Subcutaneous abdominal adipose tissue (tissue), 5 donors: ENCODE measurements around the gene CHIT1.

Experiments
- H3K27ac ChIP-seq: one replicate; pipeline ENCODE4 v1.7.0; 2013; ENCODE audit warnings: low read depth, mild to moderate bottlenecking, inconsistent platforms, low read length, moderate library complexity
- H3K27me3 ChIP-seq, 5 donors: one replicate each; pipeline ENCODE4 v1.7.0; 2013; ENCODE audit warnings: low read length in 5 of 5, inconsistent platforms in 1 of 5; ENCODE audit not compliant: control insufficient read depth in 5 of 5, insufficient read depth in 4 of 5
- H3K36me3 ChIP-seq, 5 donors: one replicate each; pipeline ENCODE4 v1.7.0; 2013; ENCODE audit warnings: low read length in 5 of 5; ENCODE audit not compliant: control insufficient read depth in 5 of 5, insufficient read depth in 5 of 5
- H3K4me1 ChIP-seq, 5 donors: one replicate each; pipeline ENCODE4 v1.7.0; 2013; ENCODE audit warnings: low read length in 5 of 5, mild to moderate bottlenecking in 3 of 5, moderate library complexity in 1 of 5; ENCODE audit not compliant: control insufficient read depth in 5 of 5, insufficient read depth in 5 of 5
- H3K4me3 ChIP-seq, 5 donors: one replicate each; pipeline ENCODE4 v1.7.0; 2013; ENCODE audit warnings: low read length in 5 of 5, low read depth in 1 of 5
- H3K9ac ChIP-seq, 5 donors: one replicate each; pipeline ENCODE4 v1.7.0; 2013; ENCODE audit warnings: low read length in 5 of 5, mild to moderate bottlenecking in 4 of 5, moderate library complexity in 3 of 5
- H3K9me3 ChIP-seq, 5 donors: one replicate each; pipeline ENCODE4 v1.7.0; 2013; ENCODE audit warnings: low read length in 5 of 5; ENCODE audit not compliant: control insufficient read depth in 5 of 5
- donor health status: healthy.
- donor health status: healthy.
- donor health status: healthy.
- donor health status: healthy.
- donor health status: healthy.

The CHIT1 gene

DNA sequence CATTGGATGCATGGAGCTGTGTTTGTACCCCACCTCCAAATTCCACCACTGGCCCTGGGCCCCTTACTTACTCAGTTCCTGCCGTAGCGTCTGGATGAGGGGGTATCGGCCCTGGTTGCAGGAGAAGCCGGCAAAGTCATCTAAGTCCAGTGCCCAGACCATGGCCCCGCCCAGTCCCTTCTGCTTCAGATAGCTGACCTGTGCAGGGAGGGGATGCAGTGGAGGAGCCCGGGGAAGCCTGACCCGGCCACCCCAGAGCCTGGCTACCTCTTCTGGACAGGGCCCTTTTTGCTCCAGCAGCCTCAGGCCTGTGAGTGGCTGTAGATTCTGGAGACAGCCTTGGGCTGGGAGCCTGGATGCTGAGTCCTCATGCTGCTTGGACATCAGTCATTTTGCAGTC is 11.8 kb downstream of the CHIT1 start:
- H3K36me3 ChIP-seq = no peaks in the 10 kb centered on the region
- peaks cover 0 to 2% (median 0%) of the 10 kb centered on the region in 5 donors for H3K4me1 ChIP-seq
- H3K4me3 ChIP-seq = no peak overlapping the region
- no peaks in the 10 kb centered on the region for H3K9me3 ChIP-seq
- H3K27me3 ChIP-seq = peaks cover 3 to 14% (median 7%) of the 10 kb centered on the region in 5 donors
- no peak overlapping the region for H3K9ac ChIP-seq
- no peak overlapping the region for H3K27ac ChIP-seq

GRCh38 chr1:203217139-203217655 is 12.3 kb downstream of the CHIT1 start:
- H3K4me3 ChIP-seq = no peak overlapping the region
- H3K9ac ChIP-seq = no peak overlapping the region
- no peaks in the 10 kb centered on the region for H3K9me3 ChIP-seq
- H3K27me3 ChIP-seq = peaks cover 3 to 14% (median 7%) of the 10 kb centered on the region in 5 donors
- H3K4me1 ChIP-seq = peaks cover 0 to 2% (median 0%) of the 10 kb centered on the region in 5 donors
- no peaks in the 10 kb centered on the region for H3K36me3 ChIP-seq
- no peak overlapping the region for H3K27ac ChIP-seq

GRCh38 chr1:203216274-203217138 is 13.0 kb downstream of the CHIT1 start:
- Histone ChIP-seq H3K36me3 (no peaks in the 10 kb centered on the region), H3K9me3 (no peaks in the 10 kb centered on the region), H3K27me3 (peaks cover 3 to 14% (median 7%) of the 10 kb centered on the region in 5 donors), H3K4me3 (no peak overlapping the region), H3K9ac (no peak overlapping the region), H3K27ac (no peak overlapping the region), H3K4me1 (peaks cover 0 to 2% (median 0%) of the 10 kb centered on the region in 5 donors)

DNA sequence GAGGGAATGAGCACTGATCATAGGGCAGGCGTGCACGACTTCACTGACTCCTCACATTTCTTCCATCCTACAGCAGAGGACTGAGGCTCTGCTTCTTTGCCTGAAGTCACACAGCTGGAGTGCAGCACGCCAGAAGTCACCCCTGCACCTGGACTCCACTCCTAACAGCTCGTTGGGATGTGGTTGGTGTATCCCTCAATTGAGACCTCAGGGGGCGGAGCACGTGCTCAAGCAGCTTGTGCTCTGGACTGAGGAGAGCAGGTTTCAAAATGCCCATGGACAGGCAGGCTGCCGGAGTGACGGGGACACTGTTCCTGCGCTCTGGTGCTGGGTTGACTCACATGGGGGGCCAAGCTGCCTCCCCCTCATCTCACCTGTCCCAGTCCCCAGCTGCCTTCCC is 13.9 kb downstream of the CHIT1 start:
- H3K27ac ChIP-seq = no peak overlapping the region
- H3K4me1 ChIP-seq = peaks cover 0 to 2% (median 0%) of the 10 kb centered on the region in 5 donors
- no peak overlapping the region for H3K9ac ChIP-seq
- H3K4me3 ChIP-seq = no peak overlapping the region
- H3K27me3 ChIP-seq = peaks cover 3 to 14% (median 7%) of the 10 kb centered on the region in 5 donors
- H3K36me3 ChIP-seq = no peaks in the 10 kb centered on the region
- no peaks in the 10 kb centered on the region for H3K9me3 ChIP-seq

DNA sequence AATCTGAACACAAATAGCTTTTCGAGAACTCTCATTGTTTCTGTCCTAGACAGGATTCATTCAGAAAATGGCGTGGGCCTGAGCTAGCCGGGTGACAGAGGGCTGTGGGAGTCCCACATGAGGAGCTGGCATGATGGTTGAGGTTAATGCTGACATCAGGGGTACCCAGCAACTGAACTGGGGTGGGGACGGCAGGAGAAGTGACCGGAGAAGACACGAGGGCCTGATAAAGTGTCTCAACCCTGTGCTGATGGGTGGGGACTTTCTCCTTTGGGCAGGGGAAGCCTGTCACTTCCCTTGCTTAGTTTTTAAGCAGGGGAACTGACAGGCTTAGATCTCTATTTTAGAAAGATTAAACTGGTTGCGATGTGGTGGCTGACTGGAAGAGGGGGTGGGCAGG is 14.6 kb downstream of the CHIT1 start:
- Histone ChIP-seq H3K4me3 (no peak overlapping the region), H3K27me3 (peaks cover 3 to 14% (median 7%) of the 10 kb centered on the region in 5 donors), H3K9ac (no peak overlapping the region), H3K27ac (no peak overlapping the region), H3K36me3 (no peaks in the 10 kb centered on the region), H3K4me1 (peaks cover 0 to 2% (median 0%) of the 10 kb centered on the region in 5 donors), H3K9me3 (no peaks in the 10 kb centered on the region)

GRCh38 chr1:203213126-203213525 is 16.3 kb downstream of the CHIT1 start:
- Histone ChIP-seq H3K27me3 (peaks cover 3 to 12% (median 5%) of the 10 kb centered on the region in 5 donors), H3K9ac (no peak overlapping the region), H3K4me1 (peaks cover 0 to 2% (median 0%) of the 10 kb centered on the region in 5 donors), H3K9me3 (no peaks in the 10 kb centered on the region), H3K4me3 (no peak overlapping the region), H3K27ac (no peak overlapping the region), H3K36me3 (no peaks in the 10 kb centered on the region)

DNA sequence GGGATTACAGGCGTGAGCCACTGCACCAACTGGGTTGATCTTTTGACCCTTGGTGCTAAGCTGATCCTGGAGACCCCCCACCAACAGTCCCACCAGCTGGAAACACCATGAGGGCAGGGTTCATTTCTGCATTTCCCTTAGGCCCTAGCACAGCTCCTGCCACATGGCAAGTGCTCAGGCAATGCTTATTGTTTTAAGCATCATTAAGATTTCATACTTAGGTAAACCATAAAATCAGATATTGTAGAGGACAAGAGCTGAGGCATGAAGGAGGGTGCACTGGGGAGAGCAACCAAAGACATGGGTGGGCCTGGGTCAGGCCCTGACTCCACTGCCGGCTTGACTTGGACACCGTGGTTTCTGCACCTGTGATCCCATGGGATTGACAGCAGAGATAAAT is 17.7 kb downstream of the CHIT1 start:
- H3K9ac ChIP-seq = no peak overlapping the region
- H3K9me3 ChIP-seq = no peaks in the 10 kb centered on the region
- H3K27me3 ChIP-seq = peaks cover 0 to 2% (median 0%) of the 10 kb centered on the region in 5 donors
- H3K4me3 ChIP-seq = no peak overlapping the region
- H3K27ac ChIP-seq = no peak overlapping the region
- peaks cover 0 to 2% (median 0%) of the 10 kb centered on the region in 5 donors for H3K4me1 ChIP-seq
- no peaks in the 10 kb centered on the region for H3K36me3 ChIP-seq

DNA sequence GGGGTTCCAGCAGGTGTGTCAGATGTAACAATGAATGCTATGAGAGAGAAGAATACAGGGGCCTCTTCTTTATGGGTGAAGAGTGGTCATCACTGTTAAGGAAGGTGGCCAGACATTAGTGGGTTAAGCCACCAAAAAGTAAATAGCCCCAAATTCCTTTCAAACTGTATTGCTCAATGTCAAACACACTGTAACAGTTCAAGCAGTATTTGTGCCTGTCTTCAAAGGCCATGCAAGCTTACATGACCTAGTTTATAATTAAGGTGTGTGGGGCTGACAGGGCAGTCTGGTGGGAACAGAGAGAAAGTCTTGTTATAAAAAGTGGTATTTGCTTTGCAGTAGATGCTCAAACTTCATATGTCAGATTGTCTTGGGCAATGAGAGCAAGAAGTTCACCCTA is 18.5 kb downstream of the CHIT1 start:
- Histone ChIP-seq H3K9me3 (no peaks in the 10 kb centered on the region), H3K9ac (no peak overlapping the region), H3K36me3 (no peaks in the 10 kb centered on the region), H3K27ac (no peak overlapping the region), H3K4me3 (no peak overlapping the region), H3K4me1 (peaks cover 0 to 2% (median 0%) of the 10 kb centered on the region in 5 donors), H3K27me3 (no peaks in the 10 kb centered on the region)

DNA sequence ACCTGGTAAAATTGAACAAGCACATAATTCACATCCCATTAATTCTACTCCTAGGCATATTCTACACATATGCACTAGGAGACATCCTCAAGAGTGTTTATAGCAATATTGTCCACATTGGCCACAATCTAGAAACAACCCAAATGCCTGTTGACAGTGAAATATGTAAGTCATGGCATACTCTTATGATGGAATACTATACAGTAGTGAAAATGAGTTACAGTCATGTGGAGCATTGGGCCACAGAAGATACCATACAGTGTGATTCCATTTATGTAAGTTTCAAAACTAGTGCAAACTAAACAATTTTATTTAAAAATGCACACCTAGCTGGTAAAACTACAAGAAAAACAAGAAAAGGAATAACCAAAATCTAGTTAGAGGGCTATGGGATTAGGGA is 19.1 kb downstream of the CHIT1 start:
- Histone ChIP-seq H3K4me3 (no peak overlapping the region), H3K27ac (no peak overlapping the region), H3K9me3 (no peaks in the 10 kb centered on the region), H3K36me3 (no peaks in the 10 kb centered on the region), H3K27me3 (no peaks in the 10 kb centered on the region), H3K9ac (no peak overlapping the region), H3K4me1 (peaks cover 0 to 2% (median 0%) of the 10 kb centered on the region in 5 donors)

DNA sequence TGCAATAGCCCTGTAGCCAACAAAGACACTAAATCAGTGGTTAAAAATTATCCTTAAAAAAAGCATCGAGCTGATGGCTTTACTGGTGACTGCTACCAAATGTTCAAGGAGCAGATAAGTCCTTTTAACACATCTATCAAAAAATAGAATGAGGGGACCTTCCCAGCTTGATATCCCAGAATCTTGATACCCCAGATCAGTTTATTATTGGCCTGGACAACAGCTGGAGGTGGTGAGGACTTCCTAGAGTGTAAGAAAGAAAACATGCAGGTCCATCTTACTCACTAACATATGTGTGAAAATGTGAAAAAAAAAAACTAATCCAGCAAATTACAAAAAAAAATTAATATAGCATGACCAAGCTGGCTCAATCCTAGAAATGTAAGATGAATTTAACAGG is 21.3 kb downstream of the CHIT1 start:
- H3K36me3 ChIP-seq = no peaks in the 10 kb centered on the region
- H3K4me1 ChIP-seq = peaks cover 0 to 2% (median 0%) of the 10 kb centered on the region in 5 donors
- H3K9me3 ChIP-seq = no peaks in the 10 kb centered on the region
- no peak overlapping the region for H3K9ac ChIP-seq
- no peak overlapping the region for H3K27ac ChIP-seq
- H3K27me3 ChIP-seq = no peaks in the 10 kb centered on the region
- H3K4me3 ChIP-seq = no peak overlapping the region
